H1 (cell line): ENCODE results near the gene CREG2. TPM values are rescaled to one million over a fixed set of nuclear protein-coding genes. Genes with fewer than 3 reads are reported as not detected.

ENCODE experiments used
- CTCF ChIA-PET: fragments of 300-600 bp; sonication (Branson Sonifier 250); formaldehyde crosslinking; loops from one replicate; lab custom pipeline; 2021; ENCODE audit not compliant: partially characterized antibody; lab: Charles Lee
- POLR2A ChIA-PET: fragments of 300-600 bp; sonication (Branson Sonifier 250); formaldehyde crosslinking; loops from one replicate; lab custom pipeline; 2021; ENCODE audit warnings: inconsistent platforms; ENCODE audit not compliant: partially characterized antibody; lab: Charles Lee
- DNase-seq, 2 experiments: peaks; one replicate each; pipeline versions ENCODE4 v3.0.0 to v3.0.0-alpha.2; 2010 to 2022; ENCODE audit warnings: low spot score in 2 of 2, low read depth in 1 of 2, mixed read lengths in 1 of 2
- FAIRE-seq: peaks from 2 replicates; lab custom pipeline; 2011; peaks lifted over from hg19 to GRCh38; lab: Jason Lieb, UNC
- H2AFZ ChIP-seq: 2 replicates; pipeline ENCODE4 v1.8.1; 2012; ENCODE audit warnings: low read length, inconsistent platforms
- H2AK5ac ChIP-seq: 2 replicates; pipeline ENCODE4 v1.6.1; 2013; ENCODE audit warnings: low read depth, low read length
- H2BK120ac ChIP-seq: replicated peaks from 2 replicates; pipeline ENCODE3; 2013; ENCODE audit warnings: low read depth, low read length, inconsistent platforms
- H2BK12ac ChIP-seq: 2 replicates; pipeline ENCODE4 v1.6.1; 2013; ENCODE audit warnings: low read depth, low read length
- H2BK15ac ChIP-seq: 2 replicates; pipeline ENCODE4 v1.6.1; 2013; ENCODE audit warnings: low read length
- H2BK20ac ChIP-seq: 2 replicates; pipeline ENCODE4 v1.6.1; 2013; ENCODE audit warnings: low read length
- H2BK5ac ChIP-seq: 2 replicates; pipeline ENCODE4 v1.6.1; 2013; ENCODE audit warnings: low read depth, low read length
- H3K14ac ChIP-seq: 2 replicates; pipeline ENCODE4 v1.6.1; 2013; ENCODE audit warnings: inconsistent platforms; ENCODE audit not compliant: insufficient read length
- H3K18ac ChIP-seq: 2 replicates; pipeline ENCODE4 v1.6.1; 2013; ENCODE audit warnings: low read length; ENCODE audit errors: extremely low read depth
- H3K23ac ChIP-seq: 2 replicates; pipeline ENCODE4 v1.6.1; 2013; ENCODE audit warnings: inconsistent platforms; ENCODE audit not compliant: insufficient read length
- H3K23me2 ChIP-seq: 2 replicates; pipeline ENCODE4 v1.6.1; 2013; ENCODE audit warnings: low read depth, low read length
- H3K27ac ChIP-seq: 2 replicates; pipeline ENCODE4 v1.6.1; 2011; ENCODE audit warnings: low read depth, low read length, inconsistent platforms
- H3K27me3 ChIP-seq, 4 experiments: replicated peaks in 1 of 4; 1 replicate in 1 of 4; 2 replicates in 3 of 4; pipeline versions ENCODE4 v1.6.1 to v1.8.1; 2011 to 2013; ENCODE audit warnings: low read length in 3 of 4, mild to moderate bottlenecking in 3 of 4, inconsistent platforms in 2 of 4, mixed read lengths in 2 of 4, moderate library complexity in 1 of 4; ENCODE audit not compliant: control insufficient read depth in 3 of 4, insufficient read depth in 3 of 4; ENCODE audit errors: extremely low read depth in 1 of 4
- H3K36me3 ChIP-seq, 4 experiments: 2 replicates each; pipeline versions ENCODE4 v1.6.1 to v1.8.1; 2011 to 2013; ENCODE audit warnings: mild to moderate bottlenecking in 4 of 4, low read length in 3 of 4, moderate library complexity in 2 of 4, control low read depth in 1 of 4, inconsistent platforms in 1 of 4; ENCODE audit not compliant: insufficient read depth in 4 of 4, control insufficient read depth in 2 of 4
- H3K4ac ChIP-seq: replicated peaks from 2 replicates; pipeline ENCODE3; 2013; ENCODE audit warnings: low read length, low read depth, mixed read lengths, inconsistent platforms; ENCODE audit not compliant: insufficient read length
- H3K4me1 ChIP-seq, 4 experiments: replicated peaks in 1 of 4; 1 replicate in 1 of 4; 2 replicates in 3 of 4; pipeline versions ENCODE4 v1.6.1 to v1.8.1; 2011 to 2013; ENCODE audit warnings: low read length in 3 of 4, inconsistent platforms in 2 of 4, mixed read lengths in 1 of 4; ENCODE audit not compliant: insufficient read depth in 4 of 4, control insufficient read depth in 3 of 4
- H3K4me2 ChIP-seq, 2 experiments: 2 replicates each; pipeline versions ENCODE4 v1.6.1 to v1.8.1; 2011 to 2013; ENCODE audit warnings: low read depth in 2 of 2, low read length in 2 of 2, control low read depth in 1 of 2, inconsistent platforms in 1 of 2, mild to moderate bottlenecking in 1 of 2; ENCODE audit not compliant: insufficient read depth in 1 of 2
- H3K4me3 ChIP-seq, 4 experiments: fragments of 200-600, 300-600 bp in 1 of 4; sonication (generic), shearing (Covaris generic), sonication (Bioruptor Twin) in 1 of 4; 2 replicates each; pipeline versions ENCODE4 v1.5.1 to v1.8.1; 2011 to 2016; ENCODE audit warnings: low read length in 4 of 4, low read depth in 3 of 4, control low read depth in 2 of 4, inconsistent platforms in 2 of 4, mild to moderate bottlenecking in 2 of 4, mixed read lengths in 1 of 4, moderate library complexity in 1 of 4; ENCODE audit not compliant: insufficient read depth in 2 of 4; ENCODE audit errors: extremely low read depth in 1 of 4
- H3K56ac ChIP-seq: replicated peaks from 2 replicates; pipeline ENCODE3; 2013; ENCODE audit warnings: low read depth, mild to moderate bottlenecking, mixed read lengths, low read length, inconsistent platforms; ENCODE audit not compliant: insufficient read length
- H3K79me1 ChIP-seq: 2 replicates; pipeline ENCODE4 v1.6.1; 2013; ENCODE audit warnings: low read depth, low read length, control low read depth
- H3K79me2 ChIP-seq, 2 experiments: 2 replicates each; pipeline versions ENCODE4 v1.6.1 to v1.8.1; 2012 to 2013; ENCODE audit warnings: low read length in 2 of 2, mild to moderate bottlenecking in 2 of 2, inconsistent platforms in 1 of 2; ENCODE audit not compliant: insufficient read depth in 2 of 2, control insufficient read depth in 1 of 2
- H3K9ac ChIP-seq, 4 experiments: replicated peaks in 1 of 4; 1 replicate in 1 of 4; 2 replicates in 3 of 4; pipeline versions ENCODE4 v1.6.1 to v1.8.1; 2011 to 2013; ENCODE audit warnings: low read depth in 3 of 4, low read length in 3 of 4, control low read depth in 2 of 4, mild to moderate bottlenecking in 2 of 4, moderate library complexity in 2 of 4, inconsistent platforms in 1 of 4; ENCODE audit errors: extremely low read depth in 1 of 4
- H3K9me3 ChIP-seq, 2 experiments: 2 replicates each; pipeline versions ENCODE4 v1.6.1 to v1.8.1; 2012 to 2013; ENCODE audit warnings: mild to moderate bottlenecking in 2 of 2, moderate library complexity in 2 of 2, control low read depth in 1 of 2, inconsistent platforms in 1 of 2, low read depth in 1 of 2, low read length in 1 of 2, mixed read lengths in 1 of 2; ENCODE audit not compliant: insufficient read depth in 2 of 2
- H4K20me1 ChIP-seq, 2 experiments: replicated peaks in 1 of 2; 2 replicates each; pipeline versions ENCODE3 to v1.8.1; 2011 to 2013; ENCODE audit warnings: inconsistent platforms in 2 of 2, low read length in 2 of 2, mild to moderate bottlenecking in 1 of 2; ENCODE audit not compliant: insufficient read depth in 2 of 2, control insufficient read depth in 1 of 2
- H4K5ac ChIP-seq: 2 replicates; pipeline ENCODE4 v1.6.1; 2013; ENCODE audit warnings: low read length, low read depth, mixed read lengths, inconsistent platforms; ENCODE audit not compliant: insufficient read length
- H4K8ac ChIP-seq: 2 replicates; pipeline ENCODE4 v1.8.0; 2013; ENCODE audit warnings: mild to moderate bottlenecking, moderate library complexity, low read length, inconsistent platforms; ENCODE audit not compliant: insufficient read depth; ENCODE audit errors: extremely low read depth
- H4K91ac ChIP-seq: replicated peaks from 2 replicates; pipeline ENCODE3; 2013; ENCODE audit warnings: low read length, mixed read lengths, inconsistent platforms; ENCODE audit not compliant: insufficient read length
- BCL11A ChIP-seq, 2 experiments: IDR thresholded peaks; one replicate each; pipeline ENCODE4 v1.6.1; 2011; ENCODE audit warnings: low read depth in 2 of 2, low read length in 2 of 2, mild to moderate bottlenecking in 2 of 2
- BRCA1 ChIP-seq: IDR thresholded peaks from 2 replicates; pipeline ENCODE4 v1.6.1; 2012; ENCODE audit warnings: low read depth, low read length, improper control_type of control experiment
- CREB1 ChIP-seq: IDR thresholded peaks from 2 replicates; pipeline ENCODE4 v1.6.1; 2012; ENCODE audit warnings: inconsistent platforms
- CTBP2 ChIP-seq: IDR thresholded peaks from 2 replicates; pipeline ENCODE4 v1.7.0; 2011; ENCODE audit warnings: borderline replicate concordance, mild to moderate bottlenecking, moderate library complexity, mixed read lengths, low read length; ENCODE audit not compliant: insufficient read depth, insufficient read length
- GTF2F1 ChIP-seq: IDR thresholded peaks from 2 replicates; pipeline ENCODE4 v1.6.1; 2012; ENCODE audit warnings: low read depth, low read length, improper control_type of control experiment, borderline replicate concordance
- HDAC2 ChIP-seq, 2 experiments: fragments of 300-600 bp in 1 of 2; sonication (generic) in 1 of 2; IDR thresholded peaks; 2 replicates each; pipeline ENCODE4 v1.6.1; 2011 to 2012; ENCODE audit warnings: low read depth in 2 of 2, low read length in 2 of 2, mild to moderate bottlenecking in 2 of 2, moderate library complexity in 2 of 2, borderline replicate concordance in 1 of 2, inconsistent platforms in 1 of 2
- JUND ChIP-seq: IDR thresholded peaks from 2 replicates; pipeline ENCODE4 v1.6.1; 2011; ENCODE audit warnings: mild to moderate bottlenecking, improper control_type of control experiment, low read length
- KDM4A ChIP-seq: IDR thresholded peaks from one replicate; pipeline ENCODE4 v1.7.1; 2012; ENCODE audit warnings: low read depth, mild to moderate bottlenecking, moderate library complexity, low read length, inconsistent platforms; ENCODE audit not compliant: severe bottlenecking
- RXRA ChIP-seq: IDR thresholded peaks from 2 replicates; pipeline ENCODE4 v1.6.1; 2011; ENCODE audit warnings: low read depth, mild to moderate bottlenecking, low read length, moderate library complexity; ENCODE audit not compliant: insufficient read depth
- SIN3A ChIP-seq, 2 experiments: IDR thresholded peaks in 1 of 2; conservative IDR thresholded peaks in 1 of 2; 2 replicates each; pipeline ENCODE4 v1.6.1; 2011 to 2012; ENCODE audit warnings: low read length in 2 of 2, improper control_type of control experiment in 1 of 2, low read depth in 1 of 2, mild to moderate bottlenecking in 1 of 2
- SIRT6 ChIP-seq: IDR thresholded peaks from one replicate; pipeline ENCODE4 v1.7.1; 2012; ENCODE audit warnings: low read length, inconsistent platforms
- WGBS, 2 experiments: shearing (Covaris generic) in 1 of 2; methylation state at CpG; one replicate each; pipeline versions ENCODE4 v1.1.6 to v1.1.7; 2013 to 2015; ENCODE audit warnings: low lambda C conversion rate in 2 of 2, mixed read lengths in 2 of 2, inconsistent platforms in 1 of 2, low coverage in 1 of 2, missing lambda C conversion rate in 1 of 2; ENCODE audit not compliant: insufficient replicate concordance in 2 of 2, insufficient coverage in 1 of 2, insufficient read length in 1 of 2; ENCODE audit errors: extremely low coverage in 1 of 2, missing lambda C conversion rate in 1 of 2; 5-methylcytosine and 5-hydroxymethylcytosine counted together
- polyA plus RNA-seq, 7 experiments: library from polyadenylated mRNA; depleted of rRNA in 3 of 7; stranded (reverse) in 5 of 7; unstranded in 2 of 7; fragments of >200 nt in 5 of 7; fragments of 200-250 nt in 2 of 7; gene quantifications; 1 replicate in 5 of 7; 2 replicates in 1 of 7; 4 replicates in 1 of 7; pipeline versions ENCODE4 v1.2.1 to v1.2.3, GENCODE V29; 2011 to 2013; ENCODE audit warnings: missing spikeins in 2 of 7, mixed read lengths in 2 of 7
- total RNA-seq: library from RNA; stranded (reverse); fragmentation: NEBNext Ultra II Directional; extraction: Animal tissue kit (Norgen Biotek cat#: 25700); gene quantifications from 2 replicates; pipeline ENCODE4 v1.2.1, GENCODE V29; 2021

The CREG2 gene
- total and polyA plus RNA-seq, 2 of the 8 experiments (the other 6 are each of a cell fraction or from before 2014, with no cell fraction given), result 2.0 to 2.2 TPM

- H4K5ac ChIP-seq, result no peak overlapping the region
- H3K27me3 ChIP-seq, result peaks cover 0 to 9% (median 0%) of the 10 kb centered on the region in 4 experiments; a peak in 3 of 7 replicates
- H2BK120ac ChIP-seq, result no peak overlapping the region
- H3K23me2 ChIP-seq, result peaks cover 12% of the 10 kb centered on the region; the same call in 1 of the 2 replicates
- H3K79me2 ChIP-seq, result peaks cover 0 to 24% of the 10 kb centered on the region in 2 experiments; a peak in 2 of 4 replicates
- H3K23ac ChIP-seq, result no peak overlapping the region
- H2BK12ac ChIP-seq, result no peak overlapping the region
- no peak overlapping the region for H2AK5ac ChIP-seq
- H3K36me3 ChIP-seq, result peaks cover 0 to 3% (median 0%) of the 10 kb centered on the region in 4 experiments; a peak in 1 of 8 replicates
- no peak overlapping the region for H3K9ac ChIP-seq
- no peak overlapping the region for H3K4ac ChIP-seq
- H3K79me1 ChIP-seq, result 0 out of 2 replicates have a peak, but pooled peaks cover 4% of the 10 kb centered on the region
- H4K91ac ChIP-seq, result no peak overlapping the region
- no peak overlapping the region for H2BK20ac ChIP-seq
- H3K18ac ChIP-seq, result no peak overlapping the region
- no peak for FAIRE-seq
- no peak overlapping the region for H3K56ac ChIP-seq
- H3K14ac ChIP-seq, result no peak overlapping the region
- no peak overlapping the region for H3K4me3 ChIP-seq
- no peak for DNase-seq
- H3K9me3 ChIP-seq, result no peaks in the 10 kb centered on the region
- ChIA-PET POLR2A (no interaction called here), CTCF (interaction anchor here (1.1 to 3.0 kb wide), 4 partner anchors 20 to 76 kb away, joined by 3 to 7 read pairs (median 4); partner anchors contain the start of gene CREG2)
- no peak overlapping the region; the same call in 1 of the 2 replicates for H2AFZ ChIP-seq
- H4K20me1 ChIP-seq, result peaks cover 12 to 13% of the 10 kb centered on the region in 2 experiments
- H3K4me2 ChIP-seq, result no peak overlapping the region
- 82% methylated on average over 7 of the region's 7 CpGs; no CpG with 5 or more reads in 1 of the 2 experiments for WGBS, 2 experiments
- H3K27ac ChIP-seq, result no peak overlapping the region
- H2BK5ac ChIP-seq, result no peak overlapping the region
- H3K4me1 ChIP-seq, result peaks cover 3 to 11% (median 5%) of the 10 kb centered on the region in 4 experiments
- H2BK15ac ChIP-seq, result no peak overlapping the region
- H4K8ac ChIP-seq, result no peak overlapping the region
- no peak for TF ChIP-seq GTF2F1
- no peak for TF ChIP-seq KDM4A
- no peak for TF ChIP-seq SIN3A (conservative IDR thresholded peaks at IDR 0.05 in 1 of 2, IDR thresholded peaks at IDR 0.05 in 1 of 2; ENCODE audit: low read depth in 1 of 2, low read length in 2 of 2)
- no peak for TF ChIP-seq BCL11A (IDR thresholded peaks at IDR 0.05; ENCODE audit: low read depth in 2 of 2, low read length in 2 of 2)
- TF ChIP-seq CREB1, result no peak
- no peak for TF ChIP-seq HDAC2 (IDR thresholded peaks at IDR 0.05; ENCODE audit: borderline replicate concordance in 1 of 2, low read depth in 2 of 2, low read length in 2 of 2)
- no peak for TF ChIP-seq CTBP2
- TF ChIP-seq SIRT6, result no peak
- TF ChIP-seq BRCA1, result no peak
- TF ChIP-seq JUND, result no peak
- TF ChIP-seq RXRA, result no peak
Observed at GRCh38 chr2:101310834-101311695, 76.2 kb downstream of the CREG2 start.
